K562 (cell line): ENCODE measurements around the gene PSMD7. TPM values are rescaled to one million over a fixed set of nuclear protein-coding genes. Genes with fewer than 3 reads are reported as not detected.
A peak's percentile ranks its signal among the peaks of the same experiment; 100 is the strongest.

Experiments used
- CHD4 ChIP-seq: fragments of 200-600 bp; sonication (generic); IDR thresholded peaks from 3 replicates; pipeline ENCODE4 v1.6.1; 2012; ENCODE audit warnings: low read depth, mild to moderate bottlenecking, mixed read lengths, low read length, inconsistent platforms; ENCODE audit not compliant: insufficient read depth, insufficient replicate concordance, poor library complexity, severe bottlenecking
- DDX20 ChIP-seq: fragments of 450-650 bp; IDR thresholded peaks from 2 replicates; pipeline ENCODE4 v1.6.1; 2016; ENCODE audit warnings: missing genetic modification characterization, low read depth, mild to moderate bottlenecking, missing compliant biosample characterization, moderate library complexity
- ELF4 ChIP-seq: fragments of 450-650 bp; formaldehyde crosslinking; IDR thresholded peaks from 2 replicates; pipeline ENCODE4 v1.4.0; 2022; ENCODE audit warnings: missing genetic modification characterization
- EZH2 ChIP-seq: IDR thresholded peaks from 2 replicates; pipeline ENCODE4 v1.6.1; 2012; ENCODE audit warnings: low read depth, mild to moderate bottlenecking, inconsistent platforms, low read length, borderline replicate concordance
- FOXA3 ChIP-seq, 2 experiments: fragments of 450-650 bp in 1 of 2; sonication (generic) in 1 of 2; formaldehyde crosslinking; IDR thresholded peaks in 1 of 2; conservative IDR thresholded peaks in 1 of 2; 2 replicates each; pipeline versions ENCODE4 v1.4.0 to v1.8.0; 2020 to 2022; ENCODE audit warnings: mild to moderate bottlenecking in 2 of 2, missing genetic modification reagents in 1 of 2
- FUS ChIP-seq: fragments of 200-400 bp; formaldehyde crosslinking; optimal IDR thresholded peaks from 2 replicates; pipeline ENCODE3; 2017; ENCODE audit warnings: low read depth, low read length
- NFYB ChIP-seq: IDR thresholded peaks from 2 replicates; pipeline ENCODE4 v1.6.1; 2011; ENCODE audit warnings: mild to moderate bottlenecking, moderate library complexity; ENCODE audit not compliant: insufficient read length; ENCODE audit errors: extremely low read depth
- NR0B1 ChIP-seq: fragments of 450-650 bp; IDR thresholded peaks from one replicate; pipeline ENCODE4 v1.6.1; 2018; ENCODE audit warnings: mild to moderate bottlenecking, moderate library complexity; ENCODE audit not compliant: partially characterized antibody
- NR1H2 ChIP-seq: sonication (generic); formaldehyde crosslinking; IDR thresholded peaks from 2 replicates; pipeline ENCODE4 v1.4.0; 2020; ENCODE audit warnings: mild to moderate bottlenecking, missing genetic modification reagents
- NR2C1 ChIP-seq, 2 experiments: fragments of 450-650 bp; IDR thresholded peaks; 2 replicates each; pipeline ENCODE4 v1.6.1; 2017; ENCODE audit warnings: mild to moderate bottlenecking in 2 of 2, antibody characterized with exemption in 1 of 2, inconsistent platforms in 1 of 2, missing compliant biosample characterization in 1 of 2, missing genetic modification characterization in 1 of 2
- PCBP1 ChIP-seq: fragments of 200-400 bp; formaldehyde crosslinking; IDR thresholded peaks from 2 replicates; pipeline ENCODE4 v1.6.1; 2018; ENCODE audit warnings: mild to moderate bottlenecking, low read depth, low read length; ENCODE audit not compliant: poor library complexity, severe bottlenecking
- PCBP2 ChIP-seq: fragments of 200-400 bp; formaldehyde crosslinking; IDR thresholded peaks from 2 replicates; pipeline ENCODE4 v1.6.1; 2018; ENCODE audit warnings: low read length, low read depth, mild to moderate bottlenecking, moderate library complexity; ENCODE audit not compliant: poor library complexity, severe bottlenecking
- PHF21A ChIP-seq: fragments of 450-650 bp; IDR thresholded peaks from 2 replicates; pipeline ENCODE4 v1.6.1; 2017; ENCODE audit warnings: low read depth, borderline replicate concordance
- POLR2AphosphoS5 ChIP-seq: IDR thresholded peaks from 2 replicates; pipeline ENCODE4 v1.6.1; 2011; ENCODE audit warnings: mild to moderate bottlenecking, low read depth, low read length, moderate library complexity; ENCODE audit not compliant: control insufficient read depth, insufficient read depth
- POLR3G ChIP-seq: IDR thresholded peaks from 2 replicates; pipeline ENCODE4 v1.6.1; 2011; ENCODE audit not compliant: insufficient read length, insufficient replicate concordance; ENCODE audit errors: extremely low read depth
- RBM17 ChIP-seq: fragments of 200-400 bp; formaldehyde crosslinking; IDR thresholded peaks from 2 replicates; pipeline ENCODE4 v1.6.1; 2017; ENCODE audit warnings: low read depth, mild to moderate bottlenecking, low read length, borderline replicate concordance
- SMAD1 ChIP-seq: fragments of 150-350 bp; IDR thresholded peaks from 2 replicates; pipeline ENCODE4 v1.6.1; 2014; ENCODE audit warnings: low read length, low read depth; ENCODE audit not compliant: partially characterized antibody
- SNIP1 ChIP-seq: fragments of 450-650 bp; IDR thresholded peaks from 2 replicates; pipeline ENCODE4 v1.7.1; 2017; ENCODE audit warnings: low read depth, mild to moderate bottlenecking
- TAF7 ChIP-seq: fragments of 450-650 bp; IDR thresholded peaks from 2 replicates; pipeline ENCODE4 v1.6.1; 2016; ENCODE audit warnings: missing genetic modification characterization, missing compliant biosample characterization
- TRIM25 ChIP-seq: fragments of 450-650 bp; IDR thresholded peaks from 2 replicates; pipeline ENCODE4 v1.7.0; 2016; ENCODE audit warnings: borderline replicate concordance
- ZNF311 ChIP-seq: fragments of 250-450 bp; sonication (Bioruptor Pico); IDR thresholded peaks from 2 replicates; pipeline ENCODE4 v1.4.0; 2020; ENCODE audit warnings: mild to moderate bottlenecking, moderate library complexity
- ZNF408 ChIP-seq: fragments of 250-450 bp; sonication (Bioruptor Pico); IDR thresholded peaks from 2 replicates; pipeline ENCODE4 v1.4.0; 2020; ENCODE audit warnings: low read depth, mild to moderate bottlenecking, moderate library complexity
- polyA plus RNA-seq, 8 experiments: library from polyadenylated mRNA; depleted of rRNA in 4 of 8; stranded (reverse) in 5 of 8; unstranded in 3 of 8; fragments of >200 nt; fragmentation: Nextera tagmentation in 2 of 8; fragmentation: Illumina TruSeq in 1 of 8; extraction: Ambion mirVana in 2 of 8; extraction: Trizol in 1 of 8; gene quantifications; 2 replicates each; pipeline versions ENCODE4 v1.2.1 to v1.2.3, GENCODE V29; 2011 to 2014; ENCODE audit warnings: inconsistent platforms in 1 of 8, missing spikeins in 1 of 8
- total RNA-seq, 7 experiments: library from RNA; depleted of rRNA in 6 of 7; stranded (reverse); fragments of >200 nt in 6 of 7; fragmentation: Illumina TruSeq in 2 of 7; extraction: Trizol in 2 of 7; gene quantifications; 2 replicates each; pipeline versions ENCODE4 v1.2.1 to v1.2.3, GENCODE V29; 2011 to 2021; ENCODE audit warnings: low replicate concordance in 1 of 7
- TF ChIP-seq, protein P1 (sequence below): sonication (generic); formaldehyde crosslinking; IDR thresholded peaks from 2 replicates; pipeline ENCODE4 v1.8.1; 2023; ENCODE audit warnings: mild to moderate bottlenecking, missing genetic modification reagents

Gene PSMD7
- total and polyA plus RNA-seq, 9 of the 15 experiments (the other 6 are each of a cell fraction or from before 2014, with no cell fraction given), result 100 to 226 (median 156) TPM

GRCh38 chr16:74296432-74297144 lies at the start of gene PSMD7 (continued):
- TF ChIP-seq CHD4, result no peak
- TF ChIP-seq POLR3G, result no peak
- TF ChIP-seq RBM17, result no peak
- no peak for TF ChIP-seq NFYB
- TF ChIP-seq TRIM25, result no peak
- peak; percentile 48; the same call in 1 of the 2 replicates for TF ChIP-seq TAF7 (tag)
- no peak for TF ChIP-seq NR0B1
- no peak for TF ChIP-seq DDX20 (tag)
- TF ChIP-seq PCBP2, result no peak
- TF ChIP-seq, protein P1, sequence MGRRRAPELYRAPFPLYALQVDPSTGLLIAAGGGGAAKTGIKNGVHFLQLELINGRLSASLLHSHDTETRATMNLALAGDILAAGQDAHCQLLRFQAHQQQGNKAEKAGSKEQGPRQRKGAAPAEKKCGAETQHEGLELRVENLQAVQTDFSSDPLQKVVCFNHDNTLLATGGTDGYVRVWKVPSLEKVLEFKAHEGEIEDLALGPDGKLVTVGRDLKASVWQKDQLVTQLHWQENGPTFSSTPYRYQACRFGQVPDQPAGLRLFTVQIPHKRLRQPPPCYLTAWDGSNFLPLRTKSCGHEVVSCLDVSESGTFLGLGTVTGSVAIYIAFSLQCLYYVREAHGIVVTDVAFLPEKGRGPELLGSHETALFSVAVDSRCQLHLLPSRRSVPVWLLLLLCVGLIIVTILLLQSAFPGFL (CRISPR knock-in tag), result no peak
- no peak for TF ChIP-seq PCBP1
- TF ChIP-seq NR1H2 (CRISPR knock-in tag), result peak; percentile 79
- TF ChIP-seq SNIP1, result no peak
- no peak for TF ChIP-seq PHF21A
- peak; percentile 92 for TF ChIP-seq FOXA3 (CRISPR knock-in tag; conservative IDR thresholded peaks at IDR 0.05 in 1 of 2, IDR thresholded peaks at IDR 0.05 in 1 of 2)
- peak; percentile 97 for TF ChIP-seq NR2C1 (IDR thresholded peaks at IDR 0.05)
- peak; percentile 95 for TF ChIP-seq NR2C1 (tag; IDR thresholded peaks at IDR 0.05)
- 0 out of 2 replicates have a peak, but pooled peaks have one; percentile 25 for TF ChIP-seq ZNF311 (CRISPR knock-in tag)
- TF ChIP-seq SMAD1, result peak; percentile 84
- no peak for TF ChIP-seq EZH2
- TF ChIP-seq ELF4 (CRISPR knock-in tag), result peak; percentile 88
- peak; percentile 85 for TF ChIP-seq POLR2AphosphoS5
- no peak for TF ChIP-seq ZNF408 (CRISPR knock-in tag)
- TF ChIP-seq FUS, result no peak
